K562 treated with DMSO at 1 percent for 4 hours (cell line): ENCODE measurements around the gene PLB1. TPM values are rescaled to one million over a fixed set of nuclear protein-coding genes. Genes with fewer than 3 reads are reported as not detected.

Experiments used
- total RNA-seq: library from RNA; unstranded; fragments of 300-600 nt; gene quantifications from 2 replicates; pipeline ENCODE4 v1.2.3, GENCODE V29; 2022; ENCODE audit not compliant: insufficient read depth

The PLB1 gene
- total RNA-seq, result not detected in 2 replicates

DNA sequence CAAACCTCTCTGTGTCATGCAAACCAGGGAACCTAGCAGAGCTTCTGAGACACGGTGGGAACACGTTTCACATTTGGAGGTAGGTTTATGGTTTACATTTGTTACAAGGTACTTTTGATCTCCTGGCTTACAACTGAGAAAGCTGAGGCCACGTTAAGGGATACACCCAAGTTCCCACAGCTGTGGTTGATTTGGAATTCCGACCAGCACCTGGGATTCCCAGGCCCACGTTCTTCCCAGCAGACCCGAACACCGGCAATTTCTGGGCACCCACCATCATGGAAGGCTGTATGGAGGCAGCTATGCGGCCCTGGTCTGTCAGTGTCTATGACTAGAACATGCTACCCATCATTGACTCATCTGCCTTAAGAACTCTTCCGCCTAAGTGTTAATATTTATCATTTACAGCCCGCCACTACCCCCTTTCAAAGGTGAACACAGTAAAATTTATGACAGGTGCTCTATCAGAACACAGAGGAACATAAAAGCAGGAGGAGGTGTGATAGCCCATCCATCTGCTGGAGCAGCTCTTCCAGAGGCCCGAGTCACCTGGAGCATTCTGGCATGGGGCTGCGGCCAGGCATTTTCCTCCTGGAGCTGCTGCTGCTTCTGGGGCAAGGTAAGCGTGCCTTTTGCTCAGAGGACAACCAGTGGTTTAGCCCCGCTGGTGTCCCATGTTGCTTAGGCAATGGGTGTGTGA, at the start of gene PLB1:
Gene PLB1, plus strand, starts transcription at position 510 of the 700 bp plus-strand sequence. Its CDS starts 55 bp downstream, at position 565.

Other genes with a start within 250 kb of the PLB1 start
- 1.7 and 2.2 TPM in 2 replicates for gene FOSL2, start 103.2 kb upstream of the PLB1 start, total RNA-seq